Thyroid gland (tissue), 4 donors: Measurements from ENCODE around the gene FITM1. TPM values are rescaled to one million over a fixed set of nuclear protein-coding genes. Genes with fewer than 3 reads are reported as not detected.

Source experiments
- DNase-seq, 2 donors: peaks; one replicate each; pipeline ENCODE4 v3.0.0-alpha.2; 2019
- H3K27ac ChIP-seq, 3 donors: fragments of 200-600 bp; sonication (generic); 1 replicate in 2 of 3; 2 replicates in 1 of 3; pipeline ENCODE4 v1.5.1; 2016 to 2019; ENCODE audit warnings: mild to moderate bottlenecking in 1 of 3, moderate library complexity in 1 of 3
- H3K27me3 ChIP-seq: fragments of 200-600 bp; sonication (generic); one replicate; pipeline ENCODE4 v1.5.1; 2019
- H3K36me3 ChIP-seq, 2 donors: fragments of 200-600 bp; sonication (generic); one replicate each; pipeline ENCODE4 v1.5.1; 2016 to 2019
- H3K4me1 ChIP-seq, 2 donors: fragments of 200-600 bp; sonication (generic); one replicate each; pipeline ENCODE4 v1.5.1; 2017 to 2019
- H3K4me3 ChIP-seq, 3 donors: fragments of 200-600 bp; sonication (generic); replicated peaks in 1 of 3; 1 replicate in 2 of 3; 2 replicates in 1 of 3; pipeline ENCODE4 v1.5.1; 2016; ENCODE audit warnings: mild to moderate bottlenecking in 1 of 3
- H3K9me3 ChIP-seq: fragments of 200-600 bp; sonication (generic); one replicate; pipeline ENCODE4 v1.5.1; 2017
- CTCF ChIP-seq, 6 experiments: fragments of 200-600 bp in 3 of 6; fragments of 450-650 bp in 3 of 6; sonication (generic) in 3 of 6; IDR thresholded peaks; one replicate each; pipeline ENCODE4 v1.5.1; 2016 to 2019; ENCODE audit warnings: antibody characterized with exemption in 6 of 6, mild to moderate bottlenecking in 2 of 6, inconsistent platforms in 1 of 6, moderate library complexity in 1 of 6
- POLR2A ChIP-seq, 2 donors: fragments of 450-650 bp; IDR thresholded peaks; one replicate each; pipeline ENCODE4 v1.6.1; 2017; ENCODE audit warnings: antibody characterized with exemption in 2 of 2, mild to moderate bottlenecking in 2 of 2, moderate library complexity in 1 of 2
- WGBS, 2 donors: methylation state at CpG; one replicate each; pipeline ENCODE4 v1.1.5; 2017; 5-methylcytosine and 5-hydroxymethylcytosine counted together
- intact Hi-C: fragments of 100-400 bp; cut with DNase I; formaldehyde crosslinking; loops from one replicate; pipeline ENCODE4 v1.15.1; 2023
- total RNA-seq, 4 donors: library from RNA; depleted of rRNA; stranded (reverse); fragments of >200 nt; gene quantifications; one replicate each; pipeline ENCODE4 v1.2.3, GENCODE V29; 2016

Gene FITM1
- 1 to 10 TPM in 2 of 4 donors, under 1 TPM in 1, not detected in 1; 0.63 to 3.5 (median 2.7) TPM for total RNA-seq

- intact Hi-C loops = no loop called here
- H3K27ac ChIP-seq = peak within 1 kb of the TSS in 2 of 3 donors; percentile 16 to 56
- H3K4me1 ChIP-seq = peaks cover 1 to 4% of the 10 kb centered on the region in 2 donors
- H3K27me3 ChIP-seq = no peaks in the 10 kb centered on the region
- H3K9me3 ChIP-seq = no peaks in the 10 kb centered on the region
- no peak for DNase-seq
- H3K36me3 ChIP-seq = no peaks in the 10 kb centered on the region
- H3K4me3 ChIP-seq = no peak within 1 kb of the TSS
- TF ChIP-seq CTCF (IDR thresholded peaks at IDR 0.05) = no peak
- TF ChIP-seq POLR2A (IDR thresholded peaks at IDR 0.05) = no peak
- 96% methylated on average over 5 of the region's 5 CpGs for WGBS, 2 donors
Observed at GRCh38 chr14:24130380-24130716, at the start of gene FITM1. FITM1 (plus strand) TSS chr14:24130659; CDS start chr14:24131564, 905 bp downstream.

- intact Hi-C loops = no loop called here
- Histone ChIP-seq H3K4me1 (peaks cover 7 to 15% of the 10 kb centered on the region in 2 donors), H3K27ac (peak overlapping the region; percentile 56 to 91 (median 87)), H3K27me3 (no peaks in the 10 kb centered on the region), H3K4me3 (peak overlapping the region; percentile 41 to 84 (median 60)), H3K9me3 (no peaks in the 10 kb centered on the region), H3K36me3 (no peaks in the 10 kb centered on the region)
- WGBS, 2 donors = 0% methylated on average over 21 to 46 of the region's 74 CpGs
- DNase-seq = peak; percentile 87 to 89
- TF ChIP-seq CTCF (IDR thresholded peaks at IDR 0.05) = no peak
- TF ChIP-seq POLR2A (IDR thresholded peaks at IDR 0.05) = peak; percentile 24 to 89
Observed at GRCh38 chr14:24080888-24081738, 49.3 kb upstream of the FITM1 start.

- H3K27me3 ChIP-seq = no peaks in the 10 kb centered on the region
- 48 to 55% methylated on average over 7 of the region's 26 CpGs for WGBS, 2 donors
- no peaks in the 10 kb centered on the region for H3K36me3 ChIP-seq
- intact Hi-C loops = no loop called here
- peak; percentile 21 to 24 for DNase-seq
- peak overlapping the region; percentile 56 to 91 (median 87) for H3K27ac ChIP-seq
- peak overlapping the region in 2 of 3 donors; percentile 60 to 84 for H3K4me3 ChIP-seq
- no peaks in the 10 kb centered on the region for H3K9me3 ChIP-seq
- TF ChIP-seq POLR2A (IDR thresholded peaks at IDR 0.05) (no peak), CTCF (IDR thresholded peaks at IDR 0.05) (no peak)
- H3K4me1 ChIP-seq = peaks cover 7 to 15% of the 10 kb centered on the region in 2 donors
Observed at GRCh38 chr14:24081739-24082211, 48.7 kb upstream of the FITM1 start.

GRCh38 chr14:24082411-24083080 lies 47.9 kb upstream of the FITM1 start:
- peaks cover 7 to 15% of the 10 kb centered on the region in 2 donors for H3K4me1 ChIP-seq
- H3K27ac ChIP-seq = peak overlapping the region in 1 of 3 donors; percentile 56
- intact Hi-C loops = no loop called here
- TF ChIP-seq POLR2A (IDR thresholded peaks at IDR 0.05) (no peak), CTCF (IDR thresholded peaks at IDR 0.05) (no peak)
- H3K4me3 ChIP-seq = no peak overlapping the region
- H3K9me3 ChIP-seq = no peaks in the 10 kb centered on the region
- no peak for DNase-seq
- 94 to 97% methylated on average over 4 to 5 of the region's 5 CpGs for WGBS, 2 donors
- no peaks in the 10 kb centered on the region for H3K36me3 ChIP-seq
- H3K27me3 ChIP-seq = no peaks in the 10 kb centered on the region
